Measurements from ENCODE around the gene PLIN4. TPM values are rescaled to one million over a fixed set of nuclear protein-coding genes. Genes with fewer than 3 reads are reported as not detected.

Gene PLIN4
- total RNA-seq, 1 experiment from 2014 or later, result 1.8 TPM

- no peak for DNase-seq (ENCODE audit: unreplicated experiment)
- H3K9me3 Mint-ChIP-seq (ENCODE audit: unreplicated experiment), result no peaks in the 10 kb centered on the region
- no peaks in the 10 kb centered on the region for H3K4me1 Mint-ChIP-seq (ENCODE audit: insufficient read depth, unreplicated experiment)
- ChIA-PET POLR2A (no interaction called here), CTCF (interaction anchor here (1.5 kb wide), 1 partner anchor 11 kb away, joined by 4 read pairs; no protein-coding TSS in a partner anchor)
- no peaks in the 10 kb centered on the region for H3K36me3 Mint-ChIP-seq (ENCODE audit: insufficient read depth, unreplicated experiment)
- H3K27ac Mint-ChIP-seq (ENCODE audit: low read depth, unreplicated experiment), result no peak overlapping the region
- BruUV-seq (replicated peaks), result no TSS peak
- intact Hi-C loops (cut with micrococcal nuclease), result no loop called here
- TF ChIP-seq CTCF (IDR thresholded peaks at IDR 0.05; ENCODE audit: unreplicated experiment), result no peak
- H3K4me3 Mint-ChIP-seq (ENCODE audit: unreplicated experiment), result no peak overlapping the region
- H3K27me3 Mint-ChIP-seq (ENCODE audit: insufficient read depth, unreplicated experiment), result no peaks in the 10 kb centered on the region
These were observed 5.0 kb downstream of the PLIN4 start for GRCh38 chr19:4513248-4513647.

- no peak for DNase-seq (ENCODE audit: unreplicated experiment)
- Mint-ChIP-seq H3K4me3 (ENCODE audit: unreplicated experiment) (no peak overlapping the region), H3K4me1 (ENCODE audit: insufficient read depth, unreplicated experiment) (no peaks in the 10 kb centered on the region), H3K9me3 (ENCODE audit: unreplicated experiment) (no peaks in the 10 kb centered on the region), H3K27ac (ENCODE audit: low read depth, unreplicated experiment) (no peak overlapping the region), H3K27me3 (ENCODE audit: insufficient read depth, unreplicated experiment) (no peaks in the 10 kb centered on the region), H3K36me3 (ENCODE audit: insufficient read depth, unreplicated experiment) (no peaks in the 10 kb centered on the region)
- POLR2A ChIA-PET, result no interaction called here
- CTCF ChIA-PET, result no interaction called here
- no peak for TF ChIP-seq CTCF (IDR thresholded peaks at IDR 0.05; ENCODE audit: unreplicated experiment)
- intact Hi-C loops (cut with micrococcal nuclease), result no loop called here
- BruUV-seq (replicated peaks), result no TSS peak
These were observed 6.2 kb downstream of the PLIN4 start for GRCh38 chr19:4512070-4512469.

GRCh38 chr19:4511300-4512054 lies 6.8 kb downstream of the PLIN4 start:
- H3K9me3 Mint-ChIP-seq (ENCODE audit: unreplicated experiment), result no peaks in the 10 kb centered on the region

More at GRCh38 chr19:4511300-4512054, 6.8 kb downstream of the PLIN4 start:
- no peaks in the 10 kb centered on the region for H3K36me3 Mint-ChIP-seq (ENCODE audit: insufficient read depth, unreplicated experiment)
- no peaks in the 10 kb centered on the region for H3K27me3 Mint-ChIP-seq (ENCODE audit: insufficient read depth, unreplicated experiment)
- ChIA-PET POLR2A (no interaction called here), CTCF (no interaction called here)
- no peak overlapping the region for H3K4me3 Mint-ChIP-seq (ENCODE audit: unreplicated experiment)
- no peak overlapping the region for H3K27ac Mint-ChIP-seq (ENCODE audit: low read depth, unreplicated experiment)
- no peak for DNase-seq (ENCODE audit: unreplicated experiment)
- BruUV-seq (replicated peaks), result no TSS peak
- intact Hi-C loops (cut with micrococcal nuclease), result no loop called here
- TF ChIP-seq CTCF (IDR thresholded peaks at IDR 0.05; ENCODE audit: unreplicated experiment), result no peak
- peaks cover 4% of the 10 kb centered on the region for H3K4me1 Mint-ChIP-seq (ENCODE audit: insufficient read depth, unreplicated experiment)

All from MCF 10A (cell line).